Measurements from ENCODE around the gene GRM7. TPM values are rescaled to one million over a fixed set of nuclear protein-coding genes. Genes with fewer than 3 reads are reported as not detected.
A peak's percentile ranks its signal among the peaks of the same experiment; 100 is the strongest.

Gene GRM7
- total RNA-seq, 2 donors from 2014 or later: 0.33 to 1.3 TPM

DNA sequence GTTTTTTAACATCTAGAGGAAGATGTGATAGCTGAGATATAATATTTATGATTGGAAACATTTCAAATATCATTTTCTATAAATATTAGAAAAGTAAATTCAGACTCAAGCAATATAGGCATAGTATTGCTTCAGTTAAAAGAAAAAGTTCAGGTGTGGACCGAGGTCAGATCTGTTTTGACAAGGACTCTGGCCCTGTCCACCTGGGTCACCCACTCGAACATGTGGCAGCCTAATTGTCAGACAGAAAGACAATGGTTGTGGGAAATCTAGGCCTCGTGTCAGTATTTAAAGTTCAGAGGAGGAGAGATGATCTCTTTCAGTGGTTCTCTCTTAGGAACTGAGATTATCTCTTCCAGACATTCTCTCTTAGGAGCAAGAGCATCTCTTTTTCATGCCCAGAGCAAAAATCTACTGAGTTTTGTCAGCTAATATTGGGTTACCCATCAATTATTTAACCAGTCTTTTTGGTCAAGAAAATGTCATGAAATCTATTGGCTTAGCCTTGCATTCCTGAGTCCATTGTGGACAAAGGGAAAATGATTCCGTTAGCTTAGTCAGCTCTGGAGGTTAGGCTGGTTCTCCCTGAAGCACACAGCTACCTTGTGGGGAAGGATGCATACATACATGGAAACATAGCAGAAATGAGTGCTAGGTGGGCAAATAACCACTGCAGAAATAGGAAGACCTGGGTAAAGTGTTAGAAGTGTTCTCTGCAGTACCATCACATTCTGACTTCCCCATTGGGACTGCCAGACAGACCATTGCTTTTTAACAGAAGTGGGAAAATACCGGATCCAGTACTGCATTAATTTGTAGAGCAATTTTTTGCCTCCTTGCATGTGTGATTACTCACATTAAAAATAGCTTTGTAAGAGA, 343.3 kb downstream of the GRM7 start:
- Histone ChIP-seq H3K27ac (no peak overlapping the region), H3K4me1 (no peaks in the 10 kb centered on the region), H3K36me3 (replicated peaks in 1 of 2; ENCODE audit: insufficient read depth in 1 of 2, low read depth in 2 of 2) (no peaks in the 10 kb centered on the region), H3K9me3 (no peaks in the 10 kb centered on the region), H3K4me3 (no peak overlapping the region), H3K27me3 (no peaks in the 10 kb centered on the region)
- TF ChIP-seq, protein P1, sequence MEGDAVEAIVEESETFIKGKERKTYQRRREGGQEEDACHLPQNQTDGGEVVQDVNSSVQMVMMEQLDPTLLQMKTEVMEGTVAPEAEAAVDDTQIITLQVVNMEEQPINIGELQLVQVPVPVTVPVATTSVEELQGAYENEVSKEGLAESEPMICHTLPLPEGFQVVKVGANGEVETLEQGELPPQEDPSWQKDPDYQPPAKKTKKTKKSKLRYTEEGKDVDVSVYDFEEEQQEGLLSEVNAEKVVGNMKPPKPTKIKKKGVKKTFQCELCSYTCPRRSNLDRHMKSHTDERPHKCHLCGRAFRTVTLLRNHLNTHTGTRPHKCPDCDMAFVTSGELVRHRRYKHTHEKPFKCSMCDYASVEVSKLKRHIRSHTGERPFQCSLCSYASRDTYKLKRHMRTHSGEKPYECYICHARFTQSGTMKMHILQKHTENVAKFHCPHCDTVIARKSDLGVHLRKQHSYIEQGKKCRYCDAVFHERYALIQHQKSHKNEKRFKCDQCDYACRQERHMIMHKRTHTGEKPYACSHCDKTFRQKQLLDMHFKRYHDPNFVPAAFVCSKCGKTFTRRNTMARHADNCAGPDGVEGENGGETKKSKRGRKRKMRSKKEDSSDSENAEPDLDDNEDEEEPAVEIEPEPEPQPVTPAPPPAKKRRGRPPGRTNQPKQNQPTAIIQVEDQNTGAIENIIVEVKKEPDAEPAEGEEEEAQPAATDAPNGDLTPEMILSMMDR (IDR thresholded peaks at IDR 0.05): no peak
- TF ChIP-seq POLR2A (IDR thresholded peaks at IDR 0.05): no peak
- intact Hi-C loops (cut with DNase I): no loop called here
- ATAC-seq (peak; percentile 24), DNase-seq (no peak)
- WGBS, 2 donors: 45 to 50% methylated on average over 5 of the region's 5 CpGs

GRCh38 chr3:7204848-7205156, 343.9 kb downstream of the GRM7 start:
- DNase-seq (no peak), ATAC-seq (peak; percentile 53)
- intact Hi-C loops (cut with DNase I): no loop called here
- H3K36me3 ChIP-seq (replicated peaks in 1 of 2; ENCODE audit: insufficient read depth in 1 of 2, low read depth in 2 of 2): no peaks in the 10 kb centered on the region
- no peak for TF ChIP-seq POLR2A (IDR thresholded peaks at IDR 0.05)
- TF ChIP-seq, protein P1 (IDR thresholded peaks at IDR 0.05): no peak
- WGBS, 2 donors: 6 to 7% methylated on average over 2 of the region's 2 CpGs
- no peaks in the 10 kb centered on the region for H3K4me1 ChIP-seq
- peak overlapping the region in 2 of 4 donors; percentile 7 to 46 for H3K27ac ChIP-seq
- no peaks in the 10 kb centered on the region for H3K9me3 ChIP-seq
- no peaks in the 10 kb centered on the region for H3K27me3 ChIP-seq
- H3K4me3 ChIP-seq: no peak overlapping the region

DNA sequence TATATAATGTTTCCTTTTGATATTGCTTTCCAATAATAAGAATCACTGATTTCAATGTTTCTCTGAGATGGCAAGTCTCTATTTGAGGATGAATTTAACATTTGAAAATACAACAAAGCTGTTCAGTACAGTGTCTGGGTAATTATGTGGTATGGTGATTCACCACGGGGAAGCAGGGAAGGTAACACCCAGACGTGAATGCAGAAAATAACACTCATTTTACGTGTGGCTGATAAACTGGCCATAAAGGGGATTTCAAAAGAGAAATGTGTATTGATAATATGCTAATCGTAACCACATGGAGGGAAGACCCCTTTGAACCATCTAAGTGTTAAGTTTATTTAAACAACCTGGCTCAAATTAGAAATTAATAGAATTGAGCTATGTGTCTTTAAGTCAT, 344.6 kb downstream of the GRM7 start:
- intact Hi-C loops (cut with DNase I): no loop called here
- ATAC-seq (no peak), DNase-seq (no peak)
- H3K27me3 ChIP-seq: no peaks in the 10 kb centered on the region
- H3K4me3 ChIP-seq: no peak overlapping the region
- no peaks in the 10 kb centered on the region for H3K36me3 ChIP-seq (replicated peaks in 1 of 2; ENCODE audit: insufficient read depth in 1 of 2, low read depth in 2 of 2)
- peak overlapping the region in 2 of 4 donors; percentile 7 to 46 for H3K27ac ChIP-seq
- no peaks in the 10 kb centered on the region for H3K9me3 ChIP-seq
- WGBS, 2 donors: 44 to 66% methylated on average over 4 of the region's 4 CpGs
- no peaks in the 10 kb centered on the region for H3K4me1 ChIP-seq
- TF ChIP-seq, protein P1 (IDR thresholded peaks at IDR 0.05): no peak
- no peak for TF ChIP-seq POLR2A (IDR thresholded peaks at IDR 0.05)

GRCh38 chr3:7205962-7206361, 345.0 kb downstream of the GRM7 start:
- intact Hi-C loops (cut with DNase I): no loop called here
- 49 to 50% methylated on average over 4 of the region's 4 CpGs for WGBS, 2 donors
- ATAC-seq (no peak), DNase-seq (no peak)
- Histone ChIP-seq H3K4me1 (no peaks in the 10 kb centered on the region), H3K4me3 (no peak overlapping the region), H3K27me3 (no peaks in the 10 kb centered on the region), H3K27ac (peak overlapping the region in 1 of 4 donors; percentile 46), H3K9me3 (no peaks in the 10 kb centered on the region), H3K36me3 (replicated peaks in 1 of 2; ENCODE audit: insufficient read depth in 1 of 2, low read depth in 2 of 2) (no peaks in the 10 kb centered on the region)
- TF ChIP-seq, protein P1 (IDR thresholded peaks at IDR 0.05): no peak
- TF ChIP-seq POLR2A (IDR thresholded peaks at IDR 0.05): no peak

- H3K27me3 ChIP-seq: no peaks in the 10 kb centered on the region
Observed at GRCh38 chr3:7207125-7207524, 346.2 kb downstream of the GRM7 start.

More at GRCh38 chr3:7207125-7207524, 346.2 kb downstream of the GRM7 start:
- Histone ChIP-seq H3K9me3 (no peaks in the 10 kb centered on the region), H3K27ac (no peak overlapping the region), H3K4me1 (no peaks in the 10 kb centered on the region), H3K36me3 (replicated peaks in 1 of 2; ENCODE audit: insufficient read depth in 1 of 2, low read depth in 2 of 2) (no peaks in the 10 kb centered on the region), H3K4me3 (no peak overlapping the region)
- 71 to 75% methylated on average over 5 of the region's 5 CpGs for WGBS, 2 donors
- ATAC-seq (no peak), DNase-seq (no peak)
- intact Hi-C loops (cut with DNase I): no loop called here
- TF ChIP-seq, protein P1 (IDR thresholded peaks at IDR 0.05): no peak
- no peak for TF ChIP-seq POLR2A (IDR thresholded peaks at IDR 0.05)

Measured in body of pancreas (tissue), 4 donors.